Activated CD8-positive, alpha-beta memory T cell treated with anti-CD3 and anti-CD28 coated beads for 4 hours (primary cell): ENCODE measurements around the gene TULP3.
"Not testable (repeated sequence)": the region's sequence is repeated elsewhere in the genome, so short reads cannot be mapped to it uniquely, and the experiment has no call there.

Experiments
- DNase-seq, 2 donors: peaks; one replicate each; pipeline ENCODE4 v3.0.0-alpha.2; 2020; ENCODE audit warnings: low read depth in 2 of 2

Gene TULP3

GRCh38 chr12:2890388-2891239 is at the start of gene TULP3:
TULP3 (plus strand) TSS chr12:2890891; CDS start chr12:2890948, 57 bp downstream.
- DNase-seq = peak; percentile 97

DNA sequence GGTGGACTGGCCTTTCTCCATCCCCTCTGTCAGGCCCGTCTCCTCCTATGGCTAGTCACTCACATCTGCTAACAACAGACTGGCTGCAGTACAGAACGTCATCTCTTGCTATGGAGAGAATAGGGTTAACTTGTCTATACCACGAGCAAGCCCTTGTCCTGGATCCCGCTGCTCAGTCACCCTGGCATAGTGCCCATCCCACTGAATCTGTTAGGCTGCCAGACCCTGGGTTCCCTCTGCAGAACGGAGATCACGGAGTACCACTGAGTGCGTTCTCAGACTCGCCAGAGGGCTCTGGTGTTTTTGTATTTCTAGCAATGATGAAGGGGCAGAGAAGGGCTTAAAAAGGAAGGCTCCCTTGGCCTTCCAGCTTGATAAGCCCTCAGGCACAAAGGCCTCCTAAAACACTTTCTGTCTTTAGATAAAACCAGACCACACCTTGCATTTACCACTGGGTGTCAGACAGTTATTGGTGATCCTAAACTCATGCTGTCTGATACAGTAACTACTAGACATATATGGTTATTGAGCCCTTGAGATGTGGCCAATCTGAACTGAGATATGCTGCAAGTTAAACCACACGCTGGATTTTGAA is 49.5 kb upstream of the TULP3 start:
- no peak for DNase-seq

GRCh38 chr12:2842948-2843347 is 47.7 kb upstream of the TULP3 start:
- no peak for DNase-seq

- DNase-seq = no peak
Measured at GRCh38 chr12:2844786-2845185, 45.9 kb upstream of the TULP3 start.

DNA sequence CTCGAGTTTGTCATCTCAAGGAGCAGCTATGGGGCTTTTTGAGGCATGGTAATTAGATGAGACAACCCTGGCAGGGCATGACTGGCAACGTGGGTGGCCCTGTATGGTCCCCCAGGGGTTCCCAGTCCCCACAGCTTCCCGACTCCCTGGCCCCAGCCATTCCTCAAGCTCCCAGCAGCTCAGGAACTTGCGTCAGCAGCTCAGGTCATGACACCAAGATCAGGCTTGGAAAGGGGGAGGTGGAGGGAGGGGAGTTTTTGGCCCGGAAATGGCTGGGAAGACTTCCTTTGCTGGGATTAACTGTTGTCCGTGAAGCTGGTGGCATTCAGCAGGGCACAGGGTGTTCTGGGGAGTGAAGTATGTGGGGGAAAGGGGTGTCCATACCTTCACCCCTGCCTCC is 45.4 kb upstream of the TULP3 start:
- no peak for DNase-seq

- DNase-seq = no peak
Measured at GRCh38 chr12:2851931-2852330, 38.8 kb upstream of the TULP3 start.

GRCh38 chr12:2853626-2854025 is 37.1 kb upstream of the TULP3 start:
- DNase-seq = no peak

DNA sequence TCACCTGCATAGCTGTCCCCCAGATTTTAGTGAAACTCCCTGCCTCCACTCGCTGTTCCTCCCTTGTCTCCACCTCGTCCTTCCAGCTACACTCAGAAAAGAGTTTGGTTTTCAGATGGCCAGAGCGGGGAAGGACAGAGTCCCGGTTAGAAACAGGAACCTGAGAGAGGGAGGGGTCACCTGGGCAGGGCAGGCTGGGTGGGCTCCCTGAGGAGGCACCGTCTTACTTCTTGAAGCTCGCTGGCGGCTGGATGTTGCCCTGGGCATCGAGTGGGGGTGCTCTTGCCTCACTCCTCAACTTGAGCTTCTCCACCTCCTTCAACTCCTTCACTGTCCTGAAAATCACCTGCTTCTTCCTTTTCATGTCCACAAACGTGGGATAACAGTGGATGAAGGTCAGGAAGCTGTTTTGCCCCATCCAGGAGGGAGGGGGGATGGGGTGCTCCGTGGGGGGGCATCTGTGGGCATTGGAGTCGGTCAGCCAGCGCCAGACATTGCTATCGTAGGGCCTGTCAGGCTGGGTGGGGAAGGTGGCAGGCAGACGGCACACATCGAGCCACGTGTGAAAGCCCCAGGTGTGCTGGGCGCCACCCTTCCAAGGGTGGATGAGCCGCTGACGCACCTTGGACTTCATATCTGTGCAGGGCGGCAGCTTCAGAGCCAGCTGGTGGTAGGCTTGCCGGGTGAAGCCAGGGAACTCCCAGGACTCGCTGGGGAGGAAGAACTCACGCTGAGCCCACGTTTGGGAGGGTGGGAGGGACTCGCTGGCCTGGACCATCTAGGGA is 35.8 kb upstream of the TULP3 start:
- no peak for DNase-seq

GRCh38 chr12:2855546-2855945 is 35.1 kb upstream of the TULP3 start:
- DNase-seq = no peak

DNA sequence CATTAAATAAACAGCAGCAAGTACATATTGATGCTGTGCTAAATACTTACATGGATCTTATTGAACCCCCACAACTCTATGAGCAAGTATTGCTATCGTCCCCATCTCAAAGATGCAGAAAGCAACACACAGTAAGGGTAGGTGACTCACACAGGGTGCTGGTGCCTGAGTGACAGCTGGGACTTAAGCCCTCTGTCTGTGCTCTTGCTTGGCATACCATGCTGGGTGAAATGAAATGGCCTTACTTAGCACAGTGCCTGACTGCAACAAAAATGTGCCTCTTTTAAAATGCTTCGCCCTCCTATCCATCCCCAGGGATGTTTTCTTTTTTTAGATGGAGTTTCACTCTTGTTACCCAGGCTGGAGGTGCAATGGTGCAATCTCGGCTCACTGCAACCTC is 34.6 kb upstream of the TULP3 start:
- DNase-seq = no peak

- DNase-seq = no peak
Measured at GRCh38 chr12:2857021-2857431, 33.7 kb upstream of the TULP3 start, which contains the start of gene TEX52. TEX52 (minus strand) TSS chr12:2857039; CDS start chr12:2857026, 13 bp downstream.

DNA sequence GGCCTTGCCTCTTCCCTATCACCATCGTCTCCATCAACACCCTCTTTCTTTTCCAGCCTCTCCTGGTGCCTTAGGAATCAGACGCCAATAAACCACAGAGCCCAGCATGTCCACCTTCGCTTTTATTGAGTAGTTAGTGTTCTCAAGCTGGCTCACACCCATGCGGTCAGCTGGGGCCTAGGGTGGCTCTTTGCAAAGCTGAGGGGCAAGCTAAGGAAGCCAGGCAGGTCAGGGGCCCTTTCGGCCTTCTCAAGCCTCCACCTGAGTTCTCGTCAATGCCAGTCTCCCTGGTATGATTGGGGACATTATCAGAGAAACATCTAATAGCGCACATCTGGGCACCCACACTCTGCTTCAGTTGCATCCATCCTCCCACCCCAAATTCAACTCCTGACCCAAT is 33.1 kb upstream of the TULP3 start:
- no peak for DNase-seq

GRCh38 chr12:2858334-2858733 is 32.4 kb upstream of the TULP3 start:
- no peak for DNase-seq

DNA sequence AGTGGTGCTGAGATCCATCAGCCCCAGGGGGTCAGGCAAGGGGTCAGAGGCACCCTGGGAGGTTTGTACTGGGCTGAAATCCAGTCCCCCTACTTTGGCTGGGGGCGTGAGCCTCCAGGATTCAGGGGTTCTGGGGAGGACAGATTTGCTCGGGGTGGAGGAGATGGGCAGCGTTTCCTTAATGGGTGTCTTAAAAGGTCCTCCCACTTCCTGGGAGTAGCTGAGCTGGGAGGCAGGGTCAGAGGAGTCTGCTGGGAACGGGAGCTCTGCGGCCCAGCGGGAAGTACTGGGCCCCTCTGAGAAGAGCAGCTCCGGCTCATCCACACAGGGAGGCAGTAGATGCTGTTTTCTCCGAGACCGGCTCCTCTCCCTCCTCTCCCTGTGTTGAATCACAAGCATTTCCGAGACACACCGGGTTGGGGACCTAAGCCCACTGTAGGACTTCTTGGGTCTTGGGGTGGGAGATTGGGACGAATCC is 31.7 kb upstream of the TULP3 start:
- DNase-seq = no peak

DNA sequence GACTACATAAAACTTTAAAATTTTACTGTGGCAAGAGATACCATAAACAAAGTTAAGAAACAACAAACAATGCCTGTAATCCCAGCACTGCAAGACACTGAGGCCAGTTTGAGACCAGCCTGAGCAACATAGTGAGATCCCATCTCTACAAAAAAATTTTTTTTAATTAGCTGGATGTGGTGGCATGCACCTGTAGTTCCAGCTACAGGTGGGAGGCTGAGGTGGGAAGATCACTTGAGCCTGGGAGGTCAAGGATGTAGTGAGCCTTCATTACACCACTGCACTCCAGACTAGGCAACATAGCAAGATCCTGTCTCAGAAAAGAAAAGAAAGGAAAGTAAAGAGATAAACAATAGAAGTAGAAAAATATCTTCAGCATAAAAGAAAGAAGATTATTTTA is 30.5 kb upstream of the TULP3 start:
- no peak for DNase-seq

DNA sequence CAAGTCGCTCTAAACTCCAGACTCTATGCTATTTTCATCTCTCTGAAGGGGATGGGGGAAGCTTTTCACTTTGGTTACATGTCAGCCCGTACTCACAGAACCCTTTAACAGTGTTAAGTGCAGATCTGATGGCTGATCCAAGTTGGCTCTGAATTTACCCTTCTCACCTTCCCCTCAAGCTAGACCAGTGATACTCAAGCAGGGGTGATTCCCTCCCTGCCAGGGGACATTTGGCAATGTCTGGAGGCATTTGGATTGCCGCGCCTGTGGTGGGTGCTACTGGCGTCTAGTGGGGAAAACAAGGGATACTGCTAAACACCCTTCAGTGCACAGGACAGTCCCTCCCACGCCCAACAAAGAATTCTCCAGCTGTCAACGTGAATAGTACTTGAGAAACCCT is 27.8 kb upstream of the TULP3 start:
- DNase-seq = no peak

DNA sequence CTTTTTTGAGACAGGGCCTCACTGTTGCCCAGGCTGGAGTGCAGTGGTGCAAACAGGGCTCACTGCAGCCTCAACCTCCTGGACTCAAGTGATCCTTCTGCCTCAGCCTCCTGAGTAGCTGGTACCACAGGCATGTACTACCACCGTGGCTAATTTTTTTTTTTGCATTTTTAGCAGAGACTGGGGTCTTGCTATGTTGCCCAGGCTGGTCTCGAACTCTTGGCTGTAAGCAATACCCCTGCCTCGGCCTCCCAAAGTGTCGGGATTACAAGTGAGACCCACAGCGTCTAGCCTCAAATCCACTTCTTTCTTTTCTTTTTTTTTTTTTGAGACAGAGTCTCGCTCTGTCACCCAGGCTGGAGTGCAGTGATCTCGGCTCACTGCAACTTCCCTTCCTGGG is 27.3 kb upstream of the TULP3 start:
- not testable (repeated sequence) for DNase-seq

GRCh38 chr12:2864198-2864597 is 26.5 kb upstream of the TULP3 start:
- no peak for DNase-seq

GRCh38 chr12:2868986-2869632 is 21.6 kb upstream of the TULP3 start:
- DNase-seq = not testable (repeated sequence)

GRCh38 chr12:2876431-2877046 is 14.2 kb upstream of the TULP3 start:
- DNase-seq = no peak
